WTC11 (cell line): ENCODE measurements around the gene FKBP1A. TPM values are rescaled to one million over a fixed set of nuclear protein-coding genes. Genes with fewer than 3 reads are reported as not detected.

ENCODE experiments used
- ATAC-seq: fragments of 200-7000 bp; cut with Tn5 transposase; 2 replicates; pipeline ENCODE4 v1.10.0; 2021; ENCODE audit warnings: mild to moderate bottlenecking, moderate library complexity
- CTCF ChIA-PET: fragments of 300-600 bp; sonication (Branson Sonifier 250); formaldehyde crosslinking; loops from one replicate; lab custom pipeline; 2021; ENCODE audit warnings: antibody characterized with exemption; lab: Charles Lee
- POLR2A ChIA-PET: fragments of 350-600 bp; sonication (Branson Sonifier 250); formaldehyde crosslinking; loops from one replicate; lab custom pipeline; 2021; ENCODE audit warnings: antibody characterized with exemption; lab: Charles Lee
- DNase-seq: peaks from one replicate; pipeline ENCODE4 v3.0.0; 2021; ENCODE audit warnings: low spot score
- H3K27ac Mint-ChIP-seq: 2 replicates; pipeline ENCODE4 v1.8.0; 2021; ENCODE audit warnings: mixed read lengths
- H3K27me3 Mint-ChIP-seq: 2 replicates; pipeline ENCODE4 v1.8.0; 2021; ENCODE audit warnings: low read depth, mild to moderate bottlenecking, moderate library complexity, mixed read lengths
- H3K36me3 Mint-ChIP-seq: 2 replicates; pipeline ENCODE4 v1.8.0; 2021; ENCODE audit warnings: mixed read lengths
- H3K4me1 Mint-ChIP-seq: 2 replicates; pipeline ENCODE4 v1.8.0; 2022; ENCODE audit warnings: mixed read lengths
- H3K4me3 Mint-ChIP-seq: 2 replicates; pipeline ENCODE4 v1.8.0; 2021; ENCODE audit warnings: mild to moderate bottlenecking, moderate library complexity, mixed read lengths
- H3K9me3 Mint-ChIP-seq: 2 replicates; pipeline ENCODE4 v1.8.0; 2021; ENCODE audit warnings: mixed read lengths
- ARID4B ChIP-seq: sonication (generic); formaldehyde crosslinking; IDR thresholded peaks from 2 replicates; pipeline ENCODE4 v1.8.0; 2023; ENCODE audit warnings: missing genetic modification reagents, mild to moderate bottlenecking, borderline replicate concordance
- ERG ChIP-seq: fragments of 250-450 bp; sonication (Bioruptor Pico); IDR thresholded peaks from 2 replicates; pipeline ENCODE4 v1.8.0; 2021; ENCODE audit warnings: mild to moderate bottlenecking
- ESRRA ChIP-seq: sonication (generic); formaldehyde crosslinking; IDR thresholded peaks from 2 replicates; pipeline ENCODE4 v1.8.1; 2022; ENCODE audit warnings: mild to moderate bottlenecking, missing genetic modification reagents, borderline replicate concordance
- ETV6 ChIP-seq: sonication (generic); formaldehyde crosslinking; IDR thresholded peaks from 2 replicates; pipeline ENCODE4 v1.8.1; 2022; ENCODE audit warnings: mild to moderate bottlenecking, missing genetic modification reagents
- GABPB1 ChIP-seq: sonication (generic); formaldehyde crosslinking; IDR thresholded peaks from 2 replicates; pipeline ENCODE4 v1.8.1; 2023; ENCODE audit warnings: mild to moderate bottlenecking, missing genetic modification reagents
- GTF2I ChIP-seq: fragments of 250-450 bp; sonication (Bioruptor Pico); conservative IDR thresholded peaks from 2 replicates; pipeline ENCODE4 v1.4.0; 2021; ENCODE audit warnings: mild to moderate bottlenecking
- HMGXB4 ChIP-seq: sonication (generic); formaldehyde crosslinking; IDR thresholded peaks from 2 replicates; pipeline ENCODE4 v1.8.1; 2023; ENCODE audit warnings: mild to moderate bottlenecking, moderate library complexity, missing genetic modification reagents
- IRF2 ChIP-seq: sonication (generic); formaldehyde crosslinking; IDR thresholded peaks from 2 replicates; pipeline ENCODE4 v1.8.0; 2022; ENCODE audit warnings: low read depth, missing genetic modification reagents, borderline replicate concordance
- KAT7 ChIP-seq: sonication (generic); formaldehyde crosslinking; IDR thresholded peaks from 2 replicates; pipeline ENCODE4 v1.8.1; 2023; ENCODE audit warnings: missing genetic modification reagents, mild to moderate bottlenecking, borderline replicate concordance
- NR3C1 ChIP-seq: sonication (generic); formaldehyde crosslinking; conservative IDR thresholded peaks from 2 replicates; pipeline ENCODE4 v1.8.1; 2023; ENCODE audit warnings: low read depth, mild to moderate bottlenecking, missing genetic modification reagents
- PREB ChIP-seq: sonication (generic); formaldehyde crosslinking; IDR thresholded peaks from 2 replicates; pipeline ENCODE4 v1.8.1; 2022; ENCODE audit warnings: mild to moderate bottlenecking, missing genetic modification reagents, moderate library complexity, borderline replicate concordance
- RORB ChIP-seq: fragments of 250-450 bp; sonication (Bioruptor Pico); IDR thresholded peaks from 2 replicates; pipeline ENCODE4 v1.9.0; 2021; ENCODE audit warnings: mild to moderate bottlenecking
- STAT6 ChIP-seq: sonication (generic); formaldehyde crosslinking; conservative IDR thresholded peaks from 2 replicates; pipeline ENCODE4 v1.8.1; 2023; ENCODE audit warnings: mild to moderate bottlenecking, low read depth, missing genetic modification reagents, moderate library complexity
- TEAD4 ChIP-seq: sonication (generic); formaldehyde crosslinking; IDR thresholded peaks from 2 replicates; pipeline ENCODE4 v1.8.0; 2022; ENCODE audit warnings: mild to moderate bottlenecking, missing genetic modification reagents
- TP53 ChIP-seq: sonication (generic); formaldehyde crosslinking; IDR thresholded peaks from 2 replicates; pipeline ENCODE4 v1.8.1; 2023; ENCODE audit warnings: mild to moderate bottlenecking, missing genetic modification reagents
- ZMAT4 ChIP-seq: fragments of 250-450 bp; sonication (Bioruptor Pico); IDR thresholded peaks from 2 replicates; pipeline ENCODE4 v1.9.0; 2021; ENCODE audit warnings: mild to moderate bottlenecking
- ZNF219 ChIP-seq: sonication (generic); formaldehyde crosslinking; IDR thresholded peaks from 2 replicates; pipeline ENCODE4 v1.8.0; 2023; ENCODE audit warnings: missing genetic modification reagents, mild to moderate bottlenecking, borderline replicate concordance
- ZNF317 ChIP-seq: sonication (generic); formaldehyde crosslinking; IDR thresholded peaks from 2 replicates; pipeline ENCODE4 v1.8.1; 2023; ENCODE audit warnings: low read depth, mild to moderate bottlenecking, moderate library complexity, missing genetic modification reagents, borderline replicate concordance
- ZNF423 ChIP-seq: fragments of 250-450 bp; sonication (Bioruptor Pico); IDR thresholded peaks from 2 replicates; pipeline ENCODE4 v2.1.2; 2022; ENCODE audit warnings: mild to moderate bottlenecking, moderate library complexity
- ZNF425 ChIP-seq: fragments of 250-450 bp; sonication (Bioruptor Pico); conservative IDR thresholded peaks from 2 replicates; pipeline ENCODE4 v1.9.0; 2021; ENCODE audit warnings: mild to moderate bottlenecking
- ZNF512 ChIP-seq: sonication (generic); formaldehyde crosslinking; IDR thresholded peaks from 2 replicates; pipeline ENCODE4 v1.8.1; 2022; ENCODE audit warnings: missing genetic modification reagents, borderline replicate concordance
- total RNA-seq: library from RNA; stranded (reverse); gene quantifications from 3 replicates; pipeline ENCODE4 v1.2.3, GENCODE V29; 2021

The FKBP1A gene
- total RNA-seq, 1 experiment from 2014 or later = 218 TPM

- TF ChIP-seq HMGXB4 (CRISPR knock-in tag) (no peak), ZNF317 (no peak), KAT7 (CRISPR knock-in tag) (no peak), STAT6 (CRISPR knock-in tag) (no peak), GTF2I (CRISPR knock-in tag) (no peak), TEAD4 (CRISPR knock-in tag) (no peak), GABPB1 (CRISPR knock-in tag) (no peak), ZNF219 (no peak), ARID4B (CRISPR knock-in tag) (no peak), NR3C1 (CRISPR knock-in tag) (no peak), PREB (CRISPR knock-in tag) (no peak)
Observed at GRCh38 chr20:1430004-1430451, 37.2 kb upstream of the FKBP1A start (continued).

- no peak for ATAC-seq
- CTCF ChIA-PET = no interaction called here
- H3K9me3 Mint-ChIP-seq = peaks cover 36% of the 10 kb centered on the region
- H3K4me1 Mint-ChIP-seq = peaks cover 71% of the 10 kb centered on the region
- POLR2A ChIA-PET = no interaction called here
- H3K36me3 Mint-ChIP-seq = peaks cover 27% of the 10 kb centered on the region
- H3K4me3 Mint-ChIP-seq = no peak overlapping the region
- peak overlapping the region; percentile 78; the same call in 1 of the 2 replicates for H3K27ac Mint-ChIP-seq
- no peak for DNase-seq
- no peaks in the 10 kb centered on the region for H3K27me3 Mint-ChIP-seq
- TF ChIP-seq ZNF423 (CRISPR knock-in tag) (no peak), IRF2 (CRISPR knock-in tag) (no peak), ETV6 (CRISPR knock-in tag) (no peak), ESRRA (CRISPR knock-in tag) (no peak), RORB (no peak), ZNF512 (CRISPR knock-in tag) (no peak), ZNF425 (CRISPR knock-in tag) (no peak), ERG (CRISPR knock-in tag) (no peak), ZMAT4 (no peak), TP53 (no peak)
Observed at GRCh38 chr20:1429143-1429728, 36.4 kb upstream of the FKBP1A start.
